Neutrophil (primary cell): ENCODE data around the gene JMJD1C.
"Not testable (repeated sequence)": the region's sequence is repeated elsewhere in the genome, so short reads cannot be mapped to it uniquely, and the experiment has no call there.

Source experiments
- H3K27ac ChIP-seq: fragments of 200-600 bp; sonication (generic); 2 replicates; pipeline ENCODE4 v1.5.1; 2016; ENCODE audit warnings: mild to moderate bottlenecking, moderate library complexity
- H3K27me3 ChIP-seq: fragments of 200-600 bp; sonication (generic); 2 replicates; pipeline ENCODE4 v1.6.0; 2016; ENCODE audit warnings: mild to moderate bottlenecking
- H3K36me3 ChIP-seq: fragments of 200-600 bp; sonication (generic); 2 replicates; pipeline ENCODE4 v1.5.1; 2017
- H3K4me1 ChIP-seq, 2 experiments: fragments of 200-600 bp in 1 of 2; sonication (generic) in 1 of 2; 1 replicate in 1 of 2; 2 replicates in 1 of 2; pipeline versions ENCODE4 v1.5.1 to v1.6.1; 2013 to 2016; ENCODE audit warnings: low read depth in 1 of 2, low read length in 1 of 2, mild to moderate bottlenecking in 1 of 2, moderate library complexity in 1 of 2; ENCODE audit not compliant: control insufficient read depth in 1 of 2, insufficient read depth in 1 of 2
- H3K4me3 ChIP-seq, 2 experiments: fragments of 200-600 bp in 1 of 2; sonication (generic) in 1 of 2; 1 replicate in 1 of 2; 2 replicates in 1 of 2; pipeline ENCODE4 v1.5.1; 2013 to 2016; ENCODE audit warnings: low read depth in 1 of 2, low read length in 1 of 2, mild to moderate bottlenecking in 1 of 2, moderate library complexity in 1 of 2
- H3K9me3 ChIP-seq: fragments of 200-600 bp; sonication (generic); 2 replicates; pipeline ENCODE4 v1.5.1; 2016
- CTCF ChIP-seq: fragments of 200-600 bp; sonication (generic); IDR thresholded peaks from 2 replicates; pipeline ENCODE4 v1.5.1; 2016; ENCODE audit warnings: antibody characterized with exemption

The JMJD1C gene

DNA sequence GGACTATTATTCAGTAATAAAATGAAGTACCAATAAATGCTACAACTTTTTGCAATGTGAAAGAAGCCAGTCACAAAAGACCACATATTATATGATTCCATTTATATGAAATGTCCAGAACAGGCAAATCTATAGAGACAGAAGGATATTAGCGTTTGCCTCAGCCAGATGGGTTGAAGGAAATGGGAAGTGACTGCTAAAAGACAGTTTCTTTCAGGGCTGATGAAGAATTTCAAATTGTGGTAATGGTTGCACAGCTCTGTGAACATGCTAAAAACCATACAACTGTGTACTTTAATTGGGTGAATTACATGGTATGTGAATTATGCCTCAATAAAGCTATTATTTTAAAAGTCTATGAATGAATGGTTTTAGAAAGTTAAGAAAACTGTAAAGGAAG, 31.5 kb upstream of the JMJD1C start:
- no peaks in the 10 kb centered on the region for H3K36me3 ChIP-seq
- TF ChIP-seq CTCF = no peak
- H3K27ac ChIP-seq = no peak overlapping the region
- peaks cover 0 to 4% of the 10 kb centered on the region in 2 experiments for H3K4me1 ChIP-seq
- H3K27me3 ChIP-seq = no peaks in the 10 kb centered on the region
- H3K4me3 ChIP-seq = no peak overlapping the region
- H3K9me3 ChIP-seq = no peaks in the 10 kb centered on the region

GRCh38 chr10:63496561-63496960, 30.8 kb upstream of the JMJD1C start:
- Histone ChIP-seq H3K27ac (no peak overlapping the region), H3K27me3 (no peaks in the 10 kb centered on the region), H3K9me3 (no peaks in the 10 kb centered on the region), H3K4me3 (no peak overlapping the region), H3K4me1 (peaks cover 0 to 4% of the 10 kb centered on the region in 2 experiments), H3K36me3 (no peaks in the 10 kb centered on the region)
- no peak for TF ChIP-seq CTCF

DNA sequence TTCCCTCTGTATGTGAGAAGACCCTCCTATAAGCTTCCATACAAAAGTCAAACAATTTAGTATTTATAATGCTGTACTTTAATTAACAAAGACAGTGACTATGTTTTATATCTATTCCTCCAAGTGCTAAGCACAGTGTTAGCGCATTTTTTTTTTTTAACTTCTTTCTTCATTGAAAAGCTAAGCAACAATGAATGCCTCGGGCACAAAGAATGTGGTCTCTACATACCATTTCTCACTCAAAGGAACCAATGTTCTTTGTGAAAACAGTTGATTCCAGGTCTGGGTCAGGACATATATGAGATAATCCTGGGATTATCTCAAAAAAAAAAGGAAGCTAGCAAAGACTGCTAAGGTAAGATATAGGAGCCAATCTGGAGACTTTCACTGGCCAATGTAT, 29.2 kb upstream of the JMJD1C start:
- peaks cover 0 to 4% of the 10 kb centered on the region in 2 experiments for H3K4me1 ChIP-seq
- H3K27ac ChIP-seq = no peak overlapping the region
- TF ChIP-seq CTCF = no peak
- H3K27me3 ChIP-seq = no peaks in the 10 kb centered on the region
- no peak overlapping the region for H3K4me3 ChIP-seq
- no peaks in the 10 kb centered on the region for H3K9me3 ChIP-seq
- H3K36me3 ChIP-seq = no peaks in the 10 kb centered on the region

GRCh38 chr10:63493004-63493403, 27.2 kb upstream of the JMJD1C start:
- no peaks in the 10 kb centered on the region for H3K36me3 ChIP-seq
- H3K27ac ChIP-seq = no peak overlapping the region
- no peaks in the 10 kb centered on the region for H3K4me1 ChIP-seq
- no peak overlapping the region for H3K4me3 ChIP-seq
- no peaks in the 10 kb centered on the region for H3K9me3 ChIP-seq
- no peak for TF ChIP-seq CTCF
- no peaks in the 10 kb centered on the region for H3K27me3 ChIP-seq

- H3K4me3 ChIP-seq, H3K36me3 ChIP-seq, H3K27me3 ChIP-seq, H3K9me3 ChIP-seq, H3K27ac ChIP-seq, H3K4me1 ChIP-seq: not testable (repeated sequence)
Observed at GRCh38 chr10:63492317-63492690, 26.5 kb upstream of the JMJD1C start.

GRCh38 chr10:63491588-63492316, 26.0 kb upstream of the JMJD1C start:
- no peaks in the 10 kb centered on the region for H3K36me3 ChIP-seq
- no peaks in the 10 kb centered on the region for H3K4me1 ChIP-seq
- no peaks in the 10 kb centered on the region for H3K9me3 ChIP-seq
- no peak overlapping the region for H3K27ac ChIP-seq
- H3K27me3 ChIP-seq = no peaks in the 10 kb centered on the region
- H3K4me3 ChIP-seq = no peak overlapping the region
- TF ChIP-seq CTCF = no peak
